NCI-H226 (cell line): ENCODE measurements around the gene ARSG.
"Not testable (repeated sequence)": the region's sequence is repeated elsewhere in the genome, so short reads cannot be mapped to it uniquely, and the experiment has no call there.

Source experiments
- DNase-seq: peaks from one replicate; pipeline ENCODE4 v3.0.0-alpha.2; 2015

ARSG gene

GRCh38 chr17:68399638-68400403 lies 108.5 kb downstream of the ARSG start:
- no peak for DNase-seq

GRCh38 chr17:68400404-68400735 lies 109.1 kb downstream of the ARSG start:
- DNase-seq: no peak

GRCh38 chr17:68401288-68401687 lies 110.0 kb downstream of the ARSG start:
- DNase-seq: no peak

GRCh38 chr17:68403122-68403521 lies 111.8 kb downstream of the ARSG start:
- DNase-seq: no peak

GRCh38 chr17:68403837-68404236 lies 112.5 kb downstream of the ARSG start:
- DNase-seq: not testable (repeated sequence)

GRCh38 chr17:68407656-68408055 lies 116.4 kb downstream of the ARSG start:
- DNase-seq: not testable (repeated sequence)

- not testable (repeated sequence) for DNase-seq
Observed at GRCh38 chr17:68413597-68414560, 122.6 kb downstream of the ARSG start.

- not testable (repeated sequence) for DNase-seq
Observed at GRCh38 chr17:68414901-68415300, 123.6 kb downstream of the ARSG start.

GRCh38 chr17:68417317-68417716 lies 126.0 kb downstream of the ARSG start:
- no peak for DNase-seq

- no peak for DNase-seq
Observed at GRCh38 chr17:68418876-68419275, 127.6 kb downstream of the ARSG start.

GRCh38 chr17:68420065-68420464 lies 128.8 kb downstream of the ARSG start:
- no peak for DNase-seq

GRCh38 chr17:68421486-68421885 lies 130.2 kb downstream of the ARSG start:
- no peak for DNase-seq

- DNase-seq: no peak
Observed at GRCh38 chr17:68422821-68423220, 131.5 kb downstream of the ARSG start.

GRCh38 chr17:68423251-68423650 lies 132.0 kb downstream of the ARSG start:
- no peak for DNase-seq

GRCh38 chr17:68424203-68424602 lies 132.9 kb downstream of the ARSG start:
- no peak for DNase-seq

GRCh38 chr17:68424861-68425260 lies 133.6 kb downstream of the ARSG start:
- DNase-seq: no peak

- DNase-seq: no peak
Observed at GRCh38 chr17:68425979-68426378, 134.7 kb downstream of the ARSG start.

- no peak for DNase-seq
Observed at GRCh38 chr17:68427575-68427974, 136.3 kb downstream of the ARSG start.

GRCh38 chr17:68428498-68429172 lies 137.3 kb downstream of the ARSG start:
- DNase-seq: no peak

GRCh38 chr17:68429881-68430280 lies 138.6 kb downstream of the ARSG start:
- DNase-seq: no peak

- DNase-seq: no peak
Observed at GRCh38 chr17:68431045-68431608, 139.8 kb downstream of the ARSG start.

- DNase-seq: no peak
Observed at GRCh38 chr17:68431661-68432071, 140.4 kb downstream of the ARSG start.
